Measurements from ENCODE around the gene ZNF417. TPM values are rescaled to one million over a fixed set of nuclear protein-coding genes. Genes with fewer than 3 reads are reported as not detected.
"Not testable (repeated sequence)": the region's sequence is repeated elsewhere in the genome, so short reads cannot be mapped to it uniquely, and the experiment has no call there.

Gene ZNF417
- total RNA-seq (2021; fragmentation: NEBNext Ultra II Directional; extraction: Animal tissue kit (Norgen Biotek cat#: 25700)): 10 to 100 TPM in 1 of 6 experiments, 1 to 10 TPM in 5; 6.8 to 10.3 (median 9.0) TPM
- long read RNA-seq, partial matches to known transcripts: 0 of 4 reads
- long read RNA-seq, other reads (novel, unspliced or antisense): 2 of 4 reads

DNA sequence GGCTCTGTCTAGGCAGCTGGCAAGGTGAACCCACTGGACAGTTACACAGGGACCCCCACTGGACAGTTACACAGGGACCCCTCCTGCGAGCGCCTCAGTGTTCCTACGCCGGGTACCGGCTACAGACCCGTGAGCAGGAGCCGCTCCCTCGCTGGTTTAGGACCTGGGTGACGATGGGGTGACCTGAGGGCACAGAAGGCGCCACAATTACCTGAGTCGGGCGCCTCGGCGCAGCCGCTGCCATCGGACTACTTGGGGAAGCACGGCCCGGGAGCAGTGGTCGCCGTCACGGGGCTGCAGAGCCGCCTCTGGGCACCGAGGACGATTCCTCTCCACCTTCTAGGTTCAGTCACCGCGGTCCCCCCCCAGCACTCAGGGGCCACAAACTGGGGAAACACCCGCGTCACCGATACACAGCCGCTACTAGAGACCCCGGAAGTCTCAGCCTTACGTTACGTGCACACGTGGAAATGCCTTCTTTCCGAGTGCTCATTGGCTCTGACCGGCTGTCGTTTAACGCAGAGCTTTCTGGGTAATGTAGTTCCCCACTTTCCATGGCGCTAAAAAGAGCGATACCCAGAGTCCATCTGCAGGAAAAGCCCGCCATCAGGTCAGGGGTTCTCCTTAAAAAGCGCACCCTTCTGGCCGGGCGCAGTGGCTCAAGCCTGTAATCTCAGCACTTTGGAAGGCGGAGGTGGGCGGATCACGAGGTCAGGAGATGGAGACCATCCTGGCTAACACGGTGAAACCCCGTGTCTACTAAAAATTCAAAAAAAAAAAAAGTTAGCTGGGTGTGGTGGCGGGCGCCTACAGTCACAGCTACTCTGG lies at the start of gene ZNF417:
Gene ZNF417 (minus strand): TSS at position 425 of the 828 bp plus-strand sequence. CDS start 181 bp downstream, at position 244.
- peaks cover 65% of the 10 kb centered on the region for H3K36me3 Mint-ChIP-seq (ENCODE audit: low read depth)
- H3K9me3 Mint-ChIP-seq: peaks cover 42% of the 10 kb centered on the region
- peak within 1 kb of the TSS; percentile 92 for H3K4me3 Mint-ChIP-seq
- peaks cover 14% of the 10 kb centered on the region for H3K4me1 Mint-ChIP-seq (ENCODE audit: low read depth)
- peak; percentile 95 for DNase-seq
- H3K27ac Mint-ChIP-seq: peak within 1 kb of the TSS; percentile 88
- TF ChIP-seq, protein P1, sequence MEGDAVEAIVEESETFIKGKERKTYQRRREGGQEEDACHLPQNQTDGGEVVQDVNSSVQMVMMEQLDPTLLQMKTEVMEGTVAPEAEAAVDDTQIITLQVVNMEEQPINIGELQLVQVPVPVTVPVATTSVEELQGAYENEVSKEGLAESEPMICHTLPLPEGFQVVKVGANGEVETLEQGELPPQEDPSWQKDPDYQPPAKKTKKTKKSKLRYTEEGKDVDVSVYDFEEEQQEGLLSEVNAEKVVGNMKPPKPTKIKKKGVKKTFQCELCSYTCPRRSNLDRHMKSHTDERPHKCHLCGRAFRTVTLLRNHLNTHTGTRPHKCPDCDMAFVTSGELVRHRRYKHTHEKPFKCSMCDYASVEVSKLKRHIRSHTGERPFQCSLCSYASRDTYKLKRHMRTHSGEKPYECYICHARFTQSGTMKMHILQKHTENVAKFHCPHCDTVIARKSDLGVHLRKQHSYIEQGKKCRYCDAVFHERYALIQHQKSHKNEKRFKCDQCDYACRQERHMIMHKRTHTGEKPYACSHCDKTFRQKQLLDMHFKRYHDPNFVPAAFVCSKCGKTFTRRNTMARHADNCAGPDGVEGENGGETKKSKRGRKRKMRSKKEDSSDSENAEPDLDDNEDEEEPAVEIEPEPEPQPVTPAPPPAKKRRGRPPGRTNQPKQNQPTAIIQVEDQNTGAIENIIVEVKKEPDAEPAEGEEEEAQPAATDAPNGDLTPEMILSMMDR (IDR thresholded peaks at IDR 0.05): peak; percentile 58
- not testable (repeated sequence) for H3K27me3 Mint-ChIP-seq (ENCODE audit: insufficient read depth)

DNA sequence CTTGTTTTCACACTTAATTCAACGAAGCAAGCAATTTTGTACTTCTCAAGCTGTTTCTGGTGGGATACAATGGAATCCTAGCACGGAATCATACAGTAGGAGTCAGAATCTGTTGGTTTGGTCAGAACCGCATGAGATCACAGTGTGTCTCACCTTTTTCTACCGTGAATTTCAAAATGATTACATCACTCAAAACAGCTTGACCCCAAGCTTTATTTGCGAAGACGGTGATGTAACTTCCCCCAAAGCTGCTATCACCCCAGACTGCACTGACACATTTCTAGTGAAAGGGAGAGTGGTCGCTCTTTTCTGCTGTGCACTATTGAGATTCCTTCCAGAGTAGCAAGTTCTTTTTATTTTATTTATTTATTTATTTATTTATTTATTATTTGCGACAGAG lies 48.4 kb upstream of the ZNF417 start:
- no peaks in the 10 kb centered on the region for H3K4me1 Mint-ChIP-seq (ENCODE audit: low read depth)
- no peak overlapping the region for H3K4me3 Mint-ChIP-seq
- H3K27ac Mint-ChIP-seq: no peak overlapping the region
- H3K9me3 Mint-ChIP-seq: peaks cover 63% of the 10 kb centered on the region
- H3K27me3 Mint-ChIP-seq (ENCODE audit: insufficient read depth): no peaks in the 10 kb centered on the region; the same call in 1 of the 2 replicates
- TF ChIP-seq, protein P1 (IDR thresholded peaks at IDR 0.05): no peak
- H3K36me3 Mint-ChIP-seq (ENCODE audit: low read depth): peaks cover 33% of the 10 kb centered on the region
- no peak for DNase-seq

DNA sequence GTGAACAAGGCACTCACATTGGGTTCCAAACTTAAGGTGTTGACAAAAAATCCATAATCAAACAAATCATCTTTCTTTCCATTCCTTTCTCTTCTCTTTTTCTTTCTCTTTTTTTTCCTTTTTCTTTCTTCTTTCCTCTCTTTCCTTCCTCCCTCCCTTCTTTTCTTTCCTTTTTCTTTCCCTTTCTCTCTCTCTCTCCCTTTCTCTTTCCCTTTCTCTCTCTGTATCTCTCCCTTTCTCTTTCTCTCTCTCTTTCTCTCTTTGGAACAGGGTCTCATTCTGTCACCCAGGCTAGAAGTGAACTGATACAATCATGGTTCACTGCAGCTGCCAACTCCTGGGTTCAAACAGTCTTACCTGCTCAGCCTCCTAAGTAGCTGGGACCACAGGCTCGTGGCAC lies 45.4 kb upstream of the ZNF417 start:
- TF ChIP-seq, protein P1 (IDR thresholded peaks at IDR 0.05): no peak
- Mint-ChIP-seq H3K9me3 (peaks cover 65% of the 10 kb centered on the region), H3K4me1 (ENCODE audit: low read depth) (no peaks in the 10 kb centered on the region), H3K27me3 (ENCODE audit: insufficient read depth) (no peaks in the 10 kb centered on the region; the same call in 1 of the 2 replicates), H3K4me3 (no peak overlapping the region), H3K36me3 (ENCODE audit: low read depth) (peaks cover 27% of the 10 kb centered on the region), H3K27ac (no peak overlapping the region)
- no peak for DNase-seq

DNA sequence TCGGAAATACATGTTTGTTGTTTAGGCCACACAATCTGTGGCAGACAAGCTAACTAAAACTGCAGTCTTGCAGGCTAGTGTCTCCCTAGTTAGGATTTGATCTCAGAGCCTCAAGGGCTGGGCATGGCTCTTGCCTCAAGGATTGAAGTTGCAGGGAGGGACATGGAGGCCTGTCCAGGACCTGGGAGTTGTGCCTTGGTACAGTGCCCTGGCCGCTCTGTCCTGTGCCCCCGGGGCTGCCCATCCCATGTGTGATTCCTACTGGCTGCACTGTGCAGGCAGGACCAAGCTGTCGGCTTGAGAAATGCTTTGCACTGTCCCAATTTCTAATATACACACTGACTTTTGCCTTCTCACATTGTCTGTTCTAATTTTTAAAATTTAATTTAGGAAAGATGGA lies 38.6 kb upstream of the ZNF417 start:
- H3K27me3 Mint-ChIP-seq (ENCODE audit: insufficient read depth): peaks cover 1% of the 10 kb centered on the region; the same call in 1 of the 2 replicates
- H3K36me3 Mint-ChIP-seq (ENCODE audit: low read depth): peaks cover 18% of the 10 kb centered on the region
- H3K4me3 Mint-ChIP-seq: no peak overlapping the region
- peaks cover 63% of the 10 kb centered on the region for H3K9me3 Mint-ChIP-seq
- no peak for DNase-seq
- H3K27ac Mint-ChIP-seq: no peak overlapping the region
- TF ChIP-seq, protein P1 (IDR thresholded peaks at IDR 0.05): no peak
- H3K4me1 Mint-ChIP-seq (ENCODE audit: low read depth): no peaks in the 10 kb centered on the region

DNA sequence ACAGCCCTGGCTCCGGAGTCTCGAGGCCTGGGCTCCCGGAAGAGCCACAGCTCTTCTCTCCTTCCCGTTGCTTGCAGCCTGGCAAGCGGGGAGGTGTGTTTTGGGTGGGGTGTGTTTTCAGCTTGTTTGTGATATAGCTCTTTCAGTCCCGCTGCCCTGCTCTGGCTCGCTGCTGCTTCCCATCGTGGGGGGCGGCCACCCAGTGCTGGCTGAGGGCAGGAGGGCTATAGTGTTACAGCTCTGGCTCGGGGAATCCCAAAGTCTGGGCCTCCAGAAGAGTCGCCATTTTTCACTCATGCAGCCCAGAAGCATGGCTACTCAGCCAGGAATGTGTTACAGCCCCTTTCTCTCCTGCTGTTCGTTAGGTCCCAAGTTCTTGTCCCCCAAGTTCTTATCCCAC lies 33.3 kb upstream of the ZNF417 start:
- Mint-ChIP-seq H3K4me3 (no peak overlapping the region), H3K27me3 (ENCODE audit: insufficient read depth) (peaks cover under 1% of the 10 kb centered on the region; the same call in 1 of the 2 replicates), H3K9me3 (peaks cover 60% of the 10 kb centered on the region), H3K4me1 (ENCODE audit: low read depth) (peaks cover 13% of the 10 kb centered on the region), H3K36me3 (ENCODE audit: low read depth) (peaks cover 31% of the 10 kb centered on the region), H3K27ac (no peak overlapping the region)
- TF ChIP-seq, protein P1 (IDR thresholded peaks at IDR 0.05): no peak
- DNase-seq: no peak

All from HFFc6 (cell line).